ENCODE results near the gene SP3.

GRCh38 chr2:173886613-173887012, 78.6 kb downstream of the SP3 start:
- no peak for TF ChIP-seq EP300 (IDR thresholded peaks at IDR 0.05)
- TF ChIP-seq, protein P1, sequence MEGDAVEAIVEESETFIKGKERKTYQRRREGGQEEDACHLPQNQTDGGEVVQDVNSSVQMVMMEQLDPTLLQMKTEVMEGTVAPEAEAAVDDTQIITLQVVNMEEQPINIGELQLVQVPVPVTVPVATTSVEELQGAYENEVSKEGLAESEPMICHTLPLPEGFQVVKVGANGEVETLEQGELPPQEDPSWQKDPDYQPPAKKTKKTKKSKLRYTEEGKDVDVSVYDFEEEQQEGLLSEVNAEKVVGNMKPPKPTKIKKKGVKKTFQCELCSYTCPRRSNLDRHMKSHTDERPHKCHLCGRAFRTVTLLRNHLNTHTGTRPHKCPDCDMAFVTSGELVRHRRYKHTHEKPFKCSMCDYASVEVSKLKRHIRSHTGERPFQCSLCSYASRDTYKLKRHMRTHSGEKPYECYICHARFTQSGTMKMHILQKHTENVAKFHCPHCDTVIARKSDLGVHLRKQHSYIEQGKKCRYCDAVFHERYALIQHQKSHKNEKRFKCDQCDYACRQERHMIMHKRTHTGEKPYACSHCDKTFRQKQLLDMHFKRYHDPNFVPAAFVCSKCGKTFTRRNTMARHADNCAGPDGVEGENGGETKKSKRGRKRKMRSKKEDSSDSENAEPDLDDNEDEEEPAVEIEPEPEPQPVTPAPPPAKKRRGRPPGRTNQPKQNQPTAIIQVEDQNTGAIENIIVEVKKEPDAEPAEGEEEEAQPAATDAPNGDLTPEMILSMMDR (IDR thresholded peaks at IDR 0.05), result no peak
